DND-41 (cell line): ENCODE measurements around the gene PRLH.

Experiments used
- ATAC-seq: fragments of 200-7000 bp; cut with Tn5 transposase; 3 replicates; pipeline ENCODE4 v1.9.1; 2021; ENCODE audit warnings: low read depth; ENCODE audit not compliant: insufficient read depth
- DNase-seq: peaks from one replicate; pipeline ENCODE4 v3.0.0-alpha.2; 2020
- H2AFZ ChIP-seq: 2 replicates; pipeline ENCODE4 v1.6.0; 2012; ENCODE audit warnings: low read depth, low read length
- H3K27ac ChIP-seq: 2 replicates; pipeline ENCODE4 v1.5.1; 2012; ENCODE audit warnings: low read length, inconsistent platforms
- H3K27me3 ChIP-seq: fragments of 200-600 bp; sonication (generic); 2 replicates; pipeline ENCODE4 v1.6.0; 2012; ENCODE audit warnings: low read length, mild to moderate bottlenecking, inconsistent platforms; ENCODE audit not compliant: insufficient read depth, poor library complexity
- H3K36me3 ChIP-seq: 2 replicates; pipeline ENCODE4 v1.5.1; 2012; ENCODE audit warnings: low read length, inconsistent platforms; ENCODE audit not compliant: insufficient read depth
- H3K4me1 ChIP-seq: 2 replicates; pipeline ENCODE4 v1.5.1; 2012; ENCODE audit warnings: mild to moderate bottlenecking, low read length; ENCODE audit not compliant: insufficient read depth
- H3K4me2 ChIP-seq: 2 replicates; pipeline ENCODE4 v1.6.0; 2012; ENCODE audit warnings: mild to moderate bottlenecking, moderate library complexity, low read length, inconsistent platforms; ENCODE audit not compliant: insufficient read depth
- H3K4me3 ChIP-seq, 2 experiments: fragments of 200-600 bp in 1 of 2; shearing (Covaris generic) in 1 of 2; 2 replicates each; pipeline ENCODE4 v1.5.1; 2012 to 2016; ENCODE audit warnings: inconsistent platforms in 2 of 2, low read length in 2 of 2, mild to moderate bottlenecking in 2 of 2, low read depth in 1 of 2, moderate library complexity in 1 of 2
- H3K79me2 ChIP-seq: 2 replicates; pipeline ENCODE4 v1.6.0; 2012; ENCODE audit warnings: low read length, inconsistent platforms; ENCODE audit not compliant: insufficient read depth
- H3K9ac ChIP-seq: 2 replicates; pipeline ENCODE4 v1.6.0; 2012; ENCODE audit warnings: low read depth, mild to moderate bottlenecking, inconsistent platforms, low read length, moderate library complexity
- H3K9me3 ChIP-seq: 2 replicates; pipeline ENCODE4 v1.5.1; 2012; ENCODE audit warnings: low read length, moderate library complexity, mild to moderate bottlenecking, inconsistent platforms; ENCODE audit not compliant: insufficient read depth, severe bottlenecking
- H4K20me1 ChIP-seq: 2 replicates; pipeline ENCODE4 v1.6.0; 2012; ENCODE audit warnings: low read length; ENCODE audit not compliant: insufficient read depth
- CTCF ChIP-seq: IDR thresholded peaks from 2 replicates; pipeline ENCODE4 v1.5.1; 2012; ENCODE audit warnings: borderline replicate concordance, low read length, moderate library complexity, mild to moderate bottlenecking; ENCODE audit not compliant: poor library complexity, severe bottlenecking; ENCODE audit errors: extremely low read depth
- EZH2 ChIP-seq: IDR thresholded peaks from 3 replicates; pipeline ENCODE4 v1.6.1; 2012; ENCODE audit warnings: borderline replicate concordance, low read depth, mild to moderate bottlenecking, moderate library complexity, low read length, inconsistent platforms; ENCODE audit not compliant: severe bottlenecking

The PRLH gene

GRCh38 chr2:237597196-237598145 is 31.1 kb downstream of the PRLH start:
- H4K20me1 ChIP-seq, result no peaks in the 10 kb centered on the region; the same call in 1 of the 2 replicates
- no peaks in the 10 kb centered on the region for H3K9me3 ChIP-seq
- H3K4me3 ChIP-seq, result no peak overlapping the region
- H3K27me3 ChIP-seq, result no peaks in the 10 kb centered on the region
- no peaks in the 10 kb centered on the region for H3K79me2 ChIP-seq
- ATAC-seq, result no peak
- no peak overlapping the region for H3K9ac ChIP-seq
- TF ChIP-seq CTCF (no peak), EZH2 (no peak)
- no peaks in the 10 kb centered on the region for H3K4me1 ChIP-seq
- no peaks in the 10 kb centered on the region for H3K36me3 ChIP-seq
- H3K27ac ChIP-seq, result no peak overlapping the region
- H3K4me2 ChIP-seq, result no peak overlapping the region
- no peak for DNase-seq
- no peak overlapping the region for H2AFZ ChIP-seq

GRCh38 chr2:237598468-237599208 is 32.3 kb downstream of the PRLH start:
- H3K4me1 ChIP-seq, result no peaks in the 10 kb centered on the region
- no peak overlapping the region for H3K9ac ChIP-seq
- H3K9me3 ChIP-seq, result no peaks in the 10 kb centered on the region
- H3K4me2 ChIP-seq, result no peak overlapping the region
- H2AFZ ChIP-seq, result no peak overlapping the region
- DNase-seq (no peak), ATAC-seq (no peak)
- H3K79me2 ChIP-seq, result no peaks in the 10 kb centered on the region
- H3K36me3 ChIP-seq, result no peaks in the 10 kb centered on the region
- H4K20me1 ChIP-seq, result no peaks in the 10 kb centered on the region; the same call in 1 of the 2 replicates
- H3K4me3 ChIP-seq, result no peak overlapping the region
- peaks cover 4% of the 10 kb centered on the region for H3K27me3 ChIP-seq
- no peak overlapping the region for H3K27ac ChIP-seq
- no peak for TF ChIP-seq EZH2
- no peak for TF ChIP-seq CTCF

GRCh38 chr2:237599465-237600110 is 33.2 kb downstream of the PRLH start:
- Histone ChIP-seq H3K9ac (no peak overlapping the region), H3K36me3 (no peaks in the 10 kb centered on the region), H3K4me3 (no peak overlapping the region), H3K27me3 (peaks cover 7% of the 10 kb centered on the region), H3K4me2 (no peak overlapping the region), H3K27ac (no peak overlapping the region), H2AFZ (no peak overlapping the region), H3K4me1 (no peaks in the 10 kb centered on the region), H4K20me1 (no peaks in the 10 kb centered on the region; the same call in 1 of the 2 replicates), H3K9me3 (no peaks in the 10 kb centered on the region), H3K79me2 (no peaks in the 10 kb centered on the region)
- DNase-seq (no peak), ATAC-seq (no peak)
- TF ChIP-seq EZH2, result no peak
- TF ChIP-seq CTCF, result no peak
